Muscle layer of duodenum (tissue), 2 donors: Measurements from ENCODE around the gene LEUTX.

Experiments used
- H3K27ac ChIP-seq: one replicate; pipeline ENCODE4 v1.7.0; 2013; ENCODE audit warnings: mild to moderate bottlenecking, low read length
- H3K27me3 ChIP-seq: one replicate; pipeline ENCODE4 v1.7.0; 2013; ENCODE audit warnings: low read depth, mild to moderate bottlenecking, control low read depth, low read length
- H3K36me3 ChIP-seq, 2 donors: one replicate each; pipeline ENCODE4 v1.7.0; 2013; ENCODE audit warnings: low read length in 2 of 2, control low read depth in 1 of 2, mild to moderate bottlenecking in 1 of 2; ENCODE audit not compliant: insufficient read depth in 2 of 2, control insufficient read depth in 1 of 2
- H3K4me1 ChIP-seq, 2 donors: one replicate each; pipeline ENCODE4 v1.7.0; 2013; ENCODE audit warnings: low read length in 2 of 2, mild to moderate bottlenecking in 2 of 2, control low read depth in 1 of 2, moderate library complexity in 1 of 2; ENCODE audit not compliant: insufficient read depth in 2 of 2, control insufficient read depth in 1 of 2
- H3K4me3 ChIP-seq, 2 donors: one replicate each; pipeline ENCODE4 v1.7.0; 2013; ENCODE audit warnings: low read length in 2 of 2, low read depth in 1 of 2, mild to moderate bottlenecking in 1 of 2
- H3K9me3 ChIP-seq, 2 donors: one replicate each; pipeline ENCODE4 v1.7.0; 2013; ENCODE audit warnings: low read length in 2 of 2, control low read depth in 1 of 2, mild to moderate bottlenecking in 1 of 2; ENCODE audit not compliant: control insufficient read depth in 1 of 2
- donor health status: healthy.

The LEUTX gene, protein sequence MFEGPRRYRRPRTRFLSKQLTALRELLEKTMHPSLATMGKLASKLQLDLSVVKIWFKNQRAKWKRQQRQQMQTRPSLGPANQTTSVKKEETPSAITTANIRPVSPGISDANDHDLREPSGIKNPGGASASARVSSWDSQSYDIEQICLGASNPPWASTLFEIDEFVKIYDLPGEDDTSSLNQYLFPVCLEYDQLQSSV

DNA sequence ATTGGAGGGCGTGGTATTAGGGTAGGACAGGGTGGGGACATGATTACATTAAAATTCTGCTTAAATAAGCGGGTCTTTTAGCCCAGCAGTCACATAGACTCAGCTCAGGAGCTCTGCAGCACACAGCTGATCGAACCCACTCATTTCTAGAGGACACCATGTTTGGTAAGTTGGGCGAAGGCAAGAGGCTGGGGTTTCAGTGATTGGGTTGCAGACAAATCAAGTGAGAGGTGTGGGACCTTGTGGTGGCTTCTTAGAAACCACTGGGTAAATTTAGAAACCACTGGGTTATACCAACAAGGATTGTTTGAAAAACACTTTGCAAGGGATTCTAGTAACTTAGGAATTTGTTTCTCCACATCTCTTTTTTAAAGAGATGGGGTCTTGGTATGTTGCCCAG is at the start of gene LEUTX:
TSS of gene LEUTX (plus strand) at position 92 of the 400 bp plus-strand sequence. CDS start at position 159, 67 bp downstream.
- Histone ChIP-seq H3K27me3 (peaks cover 4% of the 10 kb centered on the region), H3K4me1 (no peaks in the 10 kb centered on the region), H3K27ac (no peak within 1 kb of the TSS), H3K36me3 (no peaks in the 10 kb centered on the region), H3K4me3 (no peak within 1 kb of the TSS), H3K9me3 (no peaks in the 10 kb centered on the region)

DNA sequence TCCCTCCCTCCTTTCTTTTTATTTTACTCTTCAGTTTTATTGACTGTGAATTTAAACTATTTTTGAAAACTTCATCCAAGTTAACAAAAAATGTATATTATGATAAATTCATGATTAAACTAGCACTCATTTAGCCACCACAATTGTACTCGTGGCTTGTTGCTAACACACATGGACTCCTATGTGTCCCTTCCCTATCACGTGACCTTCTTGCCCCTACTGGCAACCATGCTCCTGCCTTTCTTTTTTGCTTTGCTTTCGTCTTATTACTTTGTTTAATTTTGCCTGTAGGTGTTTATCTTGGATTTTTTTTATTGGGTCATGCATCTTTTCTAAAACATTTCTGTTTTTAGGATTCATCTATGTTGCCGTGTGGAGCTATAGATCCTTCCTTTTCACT is 49.1 kb upstream of the LEUTX start:
- no peak overlapping the region for H3K4me3 ChIP-seq
- no peaks in the 10 kb centered on the region for H3K9me3 ChIP-seq
- no peaks in the 10 kb centered on the region for H3K36me3 ChIP-seq
- H3K4me1 ChIP-seq: no peaks in the 10 kb centered on the region
- H3K27me3 ChIP-seq: no peaks in the 10 kb centered on the region
- H3K27ac ChIP-seq: no peak overlapping the region

DNA sequence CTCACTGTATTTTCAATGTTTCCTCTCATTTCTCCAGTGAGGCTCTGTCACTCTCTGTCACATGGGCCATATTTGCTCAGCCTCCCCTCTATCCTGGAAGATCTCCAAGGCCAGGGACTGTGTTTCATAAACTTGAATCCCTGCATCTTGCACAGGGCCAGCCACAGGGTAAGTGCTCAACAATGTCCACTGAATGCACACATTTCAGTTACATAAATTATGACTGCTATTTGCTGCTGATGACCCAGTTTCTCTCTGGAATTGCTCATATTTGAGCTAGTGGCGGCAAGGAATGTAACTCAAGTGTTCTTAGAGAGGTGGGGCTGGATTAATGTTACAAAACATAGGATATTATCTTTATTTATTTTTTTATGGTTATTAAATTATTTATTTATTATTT is 47.0 kb upstream of the LEUTX start:
- Histone ChIP-seq H3K4me3 (no peak overlapping the region), H3K9me3 (no peaks in the 10 kb centered on the region), H3K36me3 (no peaks in the 10 kb centered on the region), H3K27ac (no peak overlapping the region), H3K4me1 (no peaks in the 10 kb centered on the region), H3K27me3 (no peaks in the 10 kb centered on the region)

DNA sequence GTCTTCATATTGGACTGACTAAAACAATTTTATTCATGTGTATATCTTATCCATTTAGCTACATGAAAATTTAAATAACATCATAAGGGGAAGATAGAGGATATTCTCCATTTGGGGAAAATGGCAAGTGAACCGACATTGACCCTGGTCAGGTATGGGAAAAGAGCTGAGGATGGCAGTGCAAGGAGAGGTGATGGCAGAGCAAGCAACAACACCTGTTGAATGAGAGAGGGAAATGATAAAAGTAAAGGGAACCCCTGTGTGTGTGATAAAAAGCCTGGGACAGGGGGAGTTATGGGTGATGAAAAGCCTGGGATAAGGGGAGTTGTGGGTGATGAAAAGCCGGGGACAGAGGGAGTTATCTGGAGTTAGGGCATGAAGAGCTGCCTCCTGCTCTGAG is 44.8 kb upstream of the LEUTX start:
- Histone ChIP-seq H3K4me1 (no peaks in the 10 kb centered on the region), H3K27ac (no peak overlapping the region), H3K36me3 (no peaks in the 10 kb centered on the region), H3K4me3 (no peak overlapping the region), H3K27me3 (no peaks in the 10 kb centered on the region), H3K9me3 (no peaks in the 10 kb centered on the region)

DNA sequence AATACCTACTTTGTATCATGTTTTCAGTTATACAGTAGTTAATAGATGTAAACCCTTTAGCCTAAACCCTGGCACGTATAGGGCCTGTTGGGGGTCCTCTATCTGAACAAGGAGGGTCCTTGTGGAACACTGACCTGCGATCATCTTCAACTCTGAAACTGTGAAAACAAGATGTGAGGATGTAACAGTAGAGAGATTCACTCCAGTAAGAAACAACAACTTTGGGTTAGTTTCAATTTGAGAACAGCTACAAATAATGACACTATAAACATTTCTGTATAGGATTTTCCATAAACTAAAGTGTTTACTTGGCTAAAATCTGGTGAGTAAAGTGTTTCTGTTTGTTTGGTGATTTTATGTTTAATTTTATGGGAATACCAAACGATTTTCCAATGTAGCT is 43.0 kb upstream of the LEUTX start:
- Histone ChIP-seq H3K27ac (no peak overlapping the region), H3K36me3 (no peaks in the 10 kb centered on the region), H3K4me1 (no peaks in the 10 kb centered on the region), H3K9me3 (no peaks in the 10 kb centered on the region), H3K4me3 (no peak overlapping the region), H3K27me3 (no peaks in the 10 kb centered on the region)

DNA sequence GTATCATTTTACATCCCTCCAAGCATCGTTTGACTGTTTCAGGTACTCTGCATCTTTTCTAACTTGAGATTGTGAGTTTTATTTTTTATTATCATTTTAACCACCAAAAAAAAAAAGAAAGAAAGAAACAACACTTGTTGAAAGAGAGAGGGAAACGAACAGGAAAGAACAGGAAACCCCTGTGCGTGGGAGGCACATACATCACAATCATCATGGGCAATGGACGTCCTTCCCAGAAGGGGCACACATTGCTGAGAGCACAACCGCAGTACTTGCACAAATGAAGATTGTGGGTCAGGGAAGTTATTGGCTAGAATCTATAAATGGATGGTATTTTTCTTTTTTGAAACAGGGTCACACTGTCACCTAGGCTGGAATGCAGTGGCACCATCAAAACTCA is 42.6 kb upstream of the LEUTX start:
- Histone ChIP-seq H3K27ac (no peak overlapping the region), H3K9me3 (no peaks in the 10 kb centered on the region), H3K4me3 (no peak overlapping the region), H3K4me1 (no peaks in the 10 kb centered on the region), H3K27me3 (no peaks in the 10 kb centered on the region), H3K36me3 (no peaks in the 10 kb centered on the region)

DNA sequence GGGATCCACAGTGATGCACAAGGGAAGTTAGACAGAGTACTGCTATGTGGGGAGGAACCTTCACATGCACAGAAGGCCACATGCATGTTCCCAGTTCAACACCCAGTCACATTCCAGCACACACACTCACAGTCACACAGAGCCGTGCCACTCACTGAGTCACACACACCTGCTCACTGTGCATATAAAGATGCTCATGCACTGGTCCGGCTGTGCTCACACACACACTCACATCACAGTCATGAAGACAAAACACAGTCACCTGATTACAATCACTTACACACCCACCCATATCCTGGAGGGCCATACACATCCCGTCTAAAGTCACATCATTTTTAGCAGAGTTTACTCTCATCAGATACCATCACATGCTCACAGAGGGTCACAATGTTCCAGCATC is 41.3 kb upstream of the LEUTX start:
- H3K4me1 ChIP-seq: no peaks in the 10 kb centered on the region
- no peak overlapping the region for H3K27ac ChIP-seq
- H3K27me3 ChIP-seq: no peaks in the 10 kb centered on the region
- H3K36me3 ChIP-seq: no peaks in the 10 kb centered on the region
- H3K4me3 ChIP-seq: no peak overlapping the region
- H3K9me3 ChIP-seq: no peaks in the 10 kb centered on the region

DNA sequence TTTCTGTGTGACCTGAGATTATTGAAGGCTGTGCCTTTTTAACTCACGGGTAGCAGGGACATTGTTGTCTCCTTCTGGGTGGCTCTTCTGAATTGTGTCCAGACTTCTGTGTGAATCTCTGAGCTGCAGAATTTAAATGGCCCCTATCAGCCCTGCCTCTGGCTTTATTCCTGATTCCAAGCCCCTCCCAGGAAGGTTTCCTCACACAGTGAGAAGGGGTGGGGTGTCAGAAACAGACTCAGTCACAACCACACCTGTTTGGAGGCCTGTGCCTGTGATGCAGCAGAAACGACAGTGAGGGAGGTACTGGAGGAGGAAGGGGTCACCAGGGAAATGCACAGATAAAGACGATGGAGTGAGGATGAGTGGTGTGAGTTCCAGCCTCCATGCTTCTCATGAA is 40.8 kb upstream of the LEUTX start, which contains the start of gene CLC:
TSS of gene CLC (minus strand) at position 139 of the 400 bp plus-strand sequence. CDS start at position 62, 77 bp downstream.
- Histone ChIP-seq H3K9me3 (no peaks in the 10 kb centered on the region), H3K4me3 (no peak within 1 kb of the TSS), H3K27ac (no peak within 1 kb of the TSS), H3K36me3 (no peaks in the 10 kb centered on the region), H3K27me3 (no peaks in the 10 kb centered on the region), H3K4me1 (no peaks in the 10 kb centered on the region)

DNA sequence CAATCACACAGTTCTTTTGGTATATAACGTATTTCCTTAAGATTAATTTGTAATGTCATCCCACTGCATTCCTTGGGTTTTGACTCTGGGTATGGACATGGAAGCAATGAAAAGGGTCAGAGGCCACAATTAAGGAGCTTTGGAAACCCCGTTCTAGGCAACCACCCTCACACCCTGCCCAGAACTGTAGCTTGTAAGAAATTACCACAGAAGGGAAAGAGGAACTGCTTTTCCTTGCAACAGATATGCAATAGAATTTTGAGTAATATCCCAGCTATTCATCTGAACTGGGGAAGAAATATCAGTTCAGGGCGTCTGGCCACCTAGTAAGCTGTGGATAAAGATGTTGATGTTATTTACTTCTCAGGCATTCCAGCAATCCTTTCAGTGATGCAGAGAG is 39.8 kb upstream of the LEUTX start:
- Histone ChIP-seq H3K9me3 (no peaks in the 10 kb centered on the region), H3K4me1 (no peaks in the 10 kb centered on the region), H3K27me3 (no peaks in the 10 kb centered on the region), H3K4me3 (no peak overlapping the region), H3K36me3 (no peaks in the 10 kb centered on the region), H3K27ac (no peak overlapping the region)

DNA sequence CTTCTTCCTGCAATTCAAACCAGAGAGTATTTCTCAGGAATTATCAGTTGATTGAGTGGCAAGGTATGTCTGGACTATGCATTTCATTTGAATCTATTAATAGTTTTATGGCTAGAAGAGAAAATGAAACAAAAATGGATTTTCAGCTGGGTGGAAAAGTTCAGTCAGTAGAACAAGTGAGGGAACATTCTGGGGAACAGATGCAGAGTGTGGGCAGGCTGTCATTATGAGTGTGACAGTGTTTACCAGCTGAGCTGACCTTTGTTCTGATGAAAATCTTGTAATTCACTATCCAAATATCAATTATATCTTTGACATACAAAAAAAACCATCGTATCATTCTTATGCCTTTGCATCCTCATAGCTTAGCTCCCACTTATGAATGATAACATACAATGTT is 38.3 kb upstream of the LEUTX start:
- Histone ChIP-seq H3K27me3 (no peaks in the 10 kb centered on the region), H3K9me3 (no peaks in the 10 kb centered on the region), H3K4me3 (no peak overlapping the region), H3K4me1 (no peaks in the 10 kb centered on the region), H3K27ac (no peak overlapping the region), H3K36me3 (no peaks in the 10 kb centered on the region)

DNA sequence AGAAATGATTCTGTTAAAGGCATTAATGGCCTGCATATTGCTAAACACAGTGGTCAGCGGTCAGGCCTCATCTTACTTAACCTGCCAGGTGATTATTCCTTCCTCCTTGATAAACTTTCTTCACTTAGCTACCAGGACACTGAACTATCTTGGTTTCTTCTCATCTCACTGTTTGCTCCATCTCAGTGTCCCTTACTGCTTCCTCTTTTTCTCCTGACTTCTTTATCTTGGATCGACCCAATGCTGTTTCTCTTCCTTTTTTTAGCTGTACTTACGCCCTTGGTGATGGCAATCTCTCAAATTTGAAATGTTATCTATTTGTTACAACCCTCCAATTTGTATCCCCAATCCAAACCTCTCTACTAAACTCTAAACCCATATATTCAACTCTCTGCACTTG is 33.0 kb upstream of the LEUTX start:
- Histone ChIP-seq H3K27me3 (no peaks in the 10 kb centered on the region), H3K4me1 (no peaks in the 10 kb centered on the region)

DNA sequence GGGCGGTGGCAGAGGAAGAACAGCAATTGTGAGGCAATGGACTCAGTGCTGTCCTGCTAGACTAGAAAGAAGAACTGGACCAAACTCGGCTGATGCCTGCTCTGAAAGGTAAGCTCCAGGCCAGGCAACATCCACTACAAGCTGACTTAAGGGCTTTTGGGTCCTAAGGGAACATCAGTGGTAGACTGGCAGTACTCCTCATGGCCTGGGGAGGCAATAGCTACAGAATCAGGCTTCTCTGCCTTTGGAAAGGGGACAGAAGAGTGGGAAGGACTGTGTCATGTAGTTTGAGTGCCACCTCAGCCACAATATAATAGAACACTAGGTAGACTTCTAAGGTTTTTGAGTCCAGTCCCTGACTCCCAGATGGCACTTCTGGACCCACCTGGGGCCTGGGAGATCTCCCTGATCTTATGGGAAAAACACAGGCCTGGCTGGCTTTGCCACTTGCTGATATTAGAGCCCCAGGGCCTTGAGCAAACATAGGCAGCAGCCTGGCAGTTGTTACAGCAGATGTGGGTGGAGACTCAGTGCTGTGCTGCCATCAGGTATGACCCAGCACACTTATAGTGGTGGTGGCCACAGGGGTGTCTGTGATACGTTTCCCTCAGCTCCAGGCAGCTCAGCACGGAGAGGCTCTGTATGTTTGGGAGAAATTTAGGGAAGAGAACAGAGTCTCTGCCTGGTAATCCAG is 31.7 kb upstream of the LEUTX start:
- Histone ChIP-seq H3K36me3 (no peaks in the 10 kb centered on the region), H3K4me3 (no peak overlapping the region), H3K27me3 (no peaks in the 10 kb centered on the region), H3K27ac (no peak overlapping the region), H3K4me1 (no peaks in the 10 kb centered on the region), H3K9me3 (no peaks in the 10 kb centered on the region)

More for the DNA sequence above, 33.0 kb upstream of the LEUTX start:
- H3K9me3 ChIP-seq: no peaks in the 10 kb centered on the region
- H3K4me3 ChIP-seq: no peak overlapping the region
- no peak overlapping the region for H3K27ac ChIP-seq
- H3K36me3 ChIP-seq: no peaks in the 10 kb centered on the region
